Regular cardiac myocyte (primary cell): Measurements from ENCODE around the gene MTAP. TPM values are rescaled to one million over a fixed set of nuclear protein-coding genes. Genes with fewer than 3 reads are reported as not detected.

Source experiments
- total RNA-seq: library from RNA; depleted of rRNA; stranded (reverse); fragments of >200 nt; gene quantifications from 2 replicates; pipeline ENCODE4 v1.2.3, GENCODE V29; 2014

MTAP gene
- total RNA-seq, result 33.5 and 49.5 TPM in 2 replicates

GRCh38 chr9:21802418-21803000 is at the start of gene MTAP:
TSS of gene MTAP (plus strand) at chr9:21802636. CDS start at chr9:21802749, 113 bp downstream.

Other genes starting within 250 kb of the MTAP start
- 8.6 and 17.8 TPM in 2 replicates for gene CDKN2A, start 191.8 kb downstream of the MTAP start, total RNA-seq
- 1.5 and 3.7 TPM in 2 replicates for gene CDKN2B-AS1, start 192.2 kb downstream of the MTAP start, total RNA-seq
- 10.2 and 22.0 TPM in 2 replicates for gene CDKN2B, start 206.7 kb downstream of the MTAP start, total RNA-seq